WI38 (cell line): ENCODE data around the gene PSMC5.

Experiments
- H3K4me3 ChIP-seq: 2 replicates; pipeline ENCODE4 v1.5.1; 2011; ENCODE audit warnings: low read depth, mild to moderate bottlenecking, control low read depth, low read length
- CTCF ChIP-seq: IDR thresholded peaks from 2 replicates; pipeline ENCODE4 v1.5.1; 2012; ENCODE audit warnings: low read depth, mild to moderate bottlenecking, control low read depth, low read length

The PSMC5 gene

GRCh38 chr17:63821804-63822203 is 5.4 kb upstream of the PSMC5 start:
- H3K4me3 ChIP-seq: no peak overlapping the region
- TF ChIP-seq CTCF: no peak

GRCh38 chr17:63822537-63822936 is 4.7 kb upstream of the PSMC5 start:
- no peak for TF ChIP-seq CTCF
- no peak overlapping the region for H3K4me3 ChIP-seq

GRCh38 chr17:63823659-63824331 is 3.4 kb upstream of the PSMC5 start:
- no peak for TF ChIP-seq CTCF
- H3K4me3 ChIP-seq: no peak overlapping the region

GRCh38 chr17:63824362-63824761 is 2.9 kb upstream of the PSMC5 start:
- H3K4me3 ChIP-seq: no peak overlapping the region
- no peak for TF ChIP-seq CTCF

- H3K4me3 ChIP-seq: peak overlapping the region; percentile 96
- no peak for TF ChIP-seq CTCF
Observed at GRCh38 chr17:63826468-63827001, 696 bp upstream of the PSMC5 start.

- TF ChIP-seq CTCF: no peak
- H3K4me3 ChIP-seq: peak overlapping the region; percentile 96
Observed at GRCh38 chr17:63827801-63828221, 580 bp downstream of the PSMC5 start.

GRCh38 chr17:63828936-63829335 is 1.7 kb downstream of the PSMC5 start:
- no peak overlapping the region for H3K4me3 ChIP-seq
- no peak for TF ChIP-seq CTCF
